BE2C (cell line): ENCODE data around the gene SAMD10.

Experiments
- DNase-seq: peaks from one replicate; pipeline ENCODE4 v3.0.0-alpha.2; 2020
- H3K27me3 ChIP-seq: fragments of 250-450 bp; sonication (Bioruptor Pico); 2 replicates; pipeline ENCODE4 v1.5.1; 2020; ENCODE audit warnings: mild to moderate bottlenecking
- H3K36me3 ChIP-seq: fragments of 250-450 bp; sonication (Bioruptor Pico); 2 replicates; pipeline ENCODE4 v1.5.1; 2020; ENCODE audit warnings: mild to moderate bottlenecking
- H3K4me1 ChIP-seq: fragments of 250-450 bp; sonication (Bioruptor Pico); 2 replicates; pipeline ENCODE4 v1.5.1; 2020
- H3K4me3 ChIP-seq: 2 replicates; pipeline ENCODE4 v1.5.1; 2011; ENCODE audit warnings: low read depth, low read length
- H3K9me3 ChIP-seq: fragments of 250-450 bp; sonication (Bioruptor Pico); 2 replicates; pipeline ENCODE4 v1.5.1; 2020
- CTCF ChIP-seq: IDR thresholded peaks from 2 replicates; pipeline ENCODE4 v1.5.1; 2012; ENCODE audit warnings: mild to moderate bottlenecking, low read depth, low read length

Gene SAMD10

GRCh38 chr20:64001607-64002011, 22.2 kb upstream of the SAMD10 start:
- Histone ChIP-seq H3K4me3 (no peak overlapping the region), H3K36me3 (peaks cover 86% of the 10 kb centered on the region), H3K4me1 (peaks cover 4% of the 10 kb centered on the region; the same call in 1 of the 2 replicates), H3K27me3 (no peaks in the 10 kb centered on the region), H3K9me3 (no peaks in the 10 kb centered on the region)
- no peak for DNase-seq
- no peak for TF ChIP-seq CTCF

- peak; percentile 61 for DNase-seq
- H3K4me1 ChIP-seq, result peaks cover 4% of the 10 kb centered on the region; the same call in 1 of the 2 replicates
Measured at GRCh38 chr20:64000906-64001305, 21.5 kb upstream of the SAMD10 start.

GRCh38 chr20:63982937-63983336, 3.5 kb upstream of the SAMD10 start:
- Histone ChIP-seq H3K27me3 (no peaks in the 10 kb centered on the region), H3K4me3 (no peak overlapping the region), H3K9me3 (no peaks in the 10 kb centered on the region), H3K4me1 (peaks cover 12% of the 10 kb centered on the region), H3K36me3 (peaks cover 46% of the 10 kb centered on the region)
- DNase-seq, result no peak
- TF ChIP-seq CTCF, result no peak

More at GRCh38 chr20:64000906-64001305, 21.5 kb upstream of the SAMD10 start:
- H3K4me3 ChIP-seq, result no peak overlapping the region
- TF ChIP-seq CTCF, result no peak
- H3K36me3 ChIP-seq, result peaks cover 88% of the 10 kb centered on the region
- no peaks in the 10 kb centered on the region for H3K27me3 ChIP-seq
- H3K9me3 ChIP-seq, result no peaks in the 10 kb centered on the region

- peaks cover 31% of the 10 kb centered on the region for H3K36me3 ChIP-seq
- H3K4me1 ChIP-seq, result peaks cover 12% of the 10 kb centered on the region
- peak within 1 kb of the TSS; percentile 72 for H3K4me3 ChIP-seq
- H3K9me3 ChIP-seq, result no peaks in the 10 kb centered on the region
- TF ChIP-seq CTCF, result peak; percentile 90
- no peaks in the 10 kb centered on the region for H3K27me3 ChIP-seq
- DNase-seq, result peak; percentile 98
Measured at GRCh38 chr20:63980806-63981728, 1.6 kb upstream of the SAMD10 start, which contains the start of gene PRPF6. TSS of gene PRPF6 (plus strand) at chr20:63981132. CDS start at chr20:63981246, 114 bp downstream.

- Histone ChIP-seq H3K4me1 (peaks cover 12% of the 10 kb centered on the region), H3K4me3 (peak overlapping the region; percentile 72), H3K9me3 (no peaks in the 10 kb centered on the region), H3K27me3 (no peaks in the 10 kb centered on the region), H3K36me3 (peaks cover 24% of the 10 kb centered on the region)
- no peak for TF ChIP-seq CTCF
- DNase-seq, result no peak
Measured at GRCh38 chr20:63980317-63980805, 919 bp upstream of the SAMD10 start.

- DNase-seq, result no peak
- no peaks in the 10 kb centered on the region for H3K27me3 ChIP-seq
- H3K9me3 ChIP-seq, result no peaks in the 10 kb centered on the region
- H3K4me1 ChIP-seq, result peaks cover 12% of the 10 kb centered on the region
- H3K4me3 ChIP-seq, result peak overlapping the region; percentile 67
- TF ChIP-seq CTCF, result no peak
- peaks cover 12% of the 10 kb centered on the region for H3K36me3 ChIP-seq
Measured at GRCh38 chr20:63979229-63979556, 249 bp downstream of the SAMD10 start.
